Endothelial cell of umbilical vein (primary cell): ENCODE measurements around the gene PLCD1. TPM values are rescaled to one million over a fixed set of nuclear protein-coding genes. Genes with fewer than 3 reads are reported as not detected.

Source experiments
- BruUV-seq: library from RNA; stranded (reverse); fragments of 400-500 nt; replicated peaks from 2 replicates; lab custom pipeline; 2021; lab: Mats Ljungman, UMichigan
- CTCF ChIA-PET: fragments of 300-600, 350-600 bp; sonication (Branson Sonifier 250); formaldehyde crosslinking; loops from one replicate; lab custom pipeline; 2021; ENCODE audit warnings: antibody characterized with exemption, inconsistent platforms; lab: Charles Lee
- POLR2A ChIA-PET: fragments of 300-600, 350-600 bp; sonication (Branson Sonifier 250); formaldehyde crosslinking; loops from one replicate; lab custom pipeline; 2021; ENCODE audit warnings: antibody characterized with exemption, inconsistent platforms; lab: Charles Lee
- DNase-seq: peaks from one replicate; pipeline ENCODE4 v3.0.0-alpha.2; 2011; ENCODE audit warnings: low read depth, low spot score
- FAIRE-seq: peaks from 2 replicates; lab custom pipeline; 2011; peaks lifted over from hg19 to GRCh38; lab: Jason Lieb, UNC
- H2AFZ ChIP-seq: 2 replicates; pipeline ENCODE4 v1.6.0; 2012; ENCODE audit warnings: low read depth, low read length, control low read depth, inconsistent platforms
- H3K27ac ChIP-seq: 2 replicates; pipeline ENCODE4 v1.5.1; 2011; ENCODE audit warnings: low read depth, mild to moderate bottlenecking, control low read depth, low read length, moderate library complexity; ENCODE audit not compliant: insufficient read depth
- H3K27me3 ChIP-seq, 2 experiments: 2 replicates each; pipeline versions ENCODE4 v1.6.0 to v1.6.1; 2011; ENCODE audit warnings: low read length in 2 of 2, mixed read lengths in 1 of 2; ENCODE audit not compliant: control insufficient read depth in 2 of 2, insufficient read depth in 2 of 2
- H3K36me3 ChIP-seq, 2 experiments: 2 replicates in 1 of 2; 3 replicates in 1 of 2; pipeline ENCODE4 v1.5.1; 2011; ENCODE audit warnings: low read length in 2 of 2, mild to moderate bottlenecking in 1 of 2, moderate library complexity in 1 of 2; ENCODE audit not compliant: control insufficient read depth in 2 of 2, insufficient read depth in 2 of 2; ENCODE audit errors: extremely low read depth in 1 of 2
- H3K4me1 ChIP-seq: 3 replicates; pipeline ENCODE4 v1.5.1; 2011; ENCODE audit warnings: mild to moderate bottlenecking, low read length; ENCODE audit not compliant: control insufficient read depth, insufficient read depth; ENCODE audit errors: extremely low read depth
- H3K4me2 ChIP-seq: 2 replicates; pipeline ENCODE4 v1.6.1; 2011; ENCODE audit warnings: low read length, control low read depth, mixed read lengths; ENCODE audit not compliant: insufficient read depth
- H3K4me3 ChIP-seq, 3 experiments: fragments of 200-600 bp in 1 of 3; sonication (generic), shearing (Covaris generic) in 1 of 3; replicated peaks in 1 of 3; 2 replicates each; pipeline ENCODE4 v1.5.1; 2011 to 2016; ENCODE audit warnings: control low read depth in 3 of 3, low read length in 3 of 3, mild to moderate bottlenecking in 2 of 3, inconsistent platforms in 1 of 3, low read depth in 1 of 3, moderate library complexity in 1 of 3; ENCODE audit not compliant: insufficient read depth in 1 of 3
- H3K79me2 ChIP-seq: 2 replicates; pipeline ENCODE4 v1.6.0; 2012; ENCODE audit warnings: low read length, inconsistent platforms; ENCODE audit not compliant: control insufficient read depth, insufficient read depth
- H3K9ac ChIP-seq: replicated peaks from 2 replicates; pipeline ENCODE3; 2011; ENCODE audit warnings: low read length, control low read depth; ENCODE audit not compliant: insufficient read depth; ENCODE audit errors: extremely low read depth
- H3K9me1 ChIP-seq: replicated peaks from 3 replicates; pipeline ENCODE4 v1.6.0; 2011; ENCODE audit warnings: mild to moderate bottlenecking, low read length; ENCODE audit not compliant: control insufficient read depth, insufficient read depth; ENCODE audit errors: extremely low read depth
- H3K9me3 ChIP-seq: replicated peaks from 2 replicates; pipeline ENCODE4 v1.5.1; 2012; ENCODE audit warnings: low read length, inconsistent platforms; ENCODE audit not compliant: control insufficient read depth, insufficient read depth
- H4K20me1 ChIP-seq: replicated peaks from 2 replicates; pipeline ENCODE3; 2011; ENCODE audit warnings: mild to moderate bottlenecking, low read length; ENCODE audit not compliant: control insufficient read depth, insufficient read depth; ENCODE audit errors: extremely low read depth
- CTCF ChIP-seq, 2 donors: IDR thresholded peaks; 1 replicate in 1 of 2; 2 replicates in 1 of 2; pipeline ENCODE4 v1.5.1; 2011; ENCODE audit warnings: low read length in 2 of 2, mild to moderate bottlenecking in 2 of 2, moderate library complexity in 2 of 2, control low read depth in 1 of 2, inconsistent platforms in 1 of 2, low read depth in 1 of 2; ENCODE audit not compliant: insufficient read depth in 1 of 2; ENCODE audit errors: extremely low read depth in 1 of 2
- EZH2 ChIP-seq: IDR thresholded peaks from 2 replicates; pipeline ENCODE4 v1.6.1; 2012; ENCODE audit warnings: borderline replicate concordance, low read depth, mild to moderate bottlenecking, moderate library complexity, low read length, inconsistent platforms; ENCODE audit not compliant: severe bottlenecking
- MAX ChIP-seq: IDR thresholded peaks from 2 replicates; pipeline ENCODE4 v1.6.1; 2011; ENCODE audit not compliant: insufficient read depth, insufficient read length
- MYC ChIP-seq: IDR thresholded peaks from one replicate; pipeline ENCODE4 v1.6.1; 2011; ENCODE audit warnings: mild to moderate bottlenecking, low read depth, low read length
- POLR2A ChIP-seq: IDR thresholded peaks from 2 replicates; pipeline ENCODE4 v1.6.1; 2012; ENCODE audit warnings: low read depth, mild to moderate bottlenecking, control low read depth, low read length
- POLR2AphosphoS5 ChIP-seq: IDR thresholded peaks from 2 replicates; pipeline ENCODE4 v1.6.1; 2012; ENCODE audit warnings: low read depth, mild to moderate bottlenecking, control low read depth, low read length, moderate library complexity; ENCODE audit not compliant: insufficient read depth
- dilution Hi-C: fragments of 300-500 bp; cut with MboI; formaldehyde crosslinking; loops from one replicate; pipeline ENCODE4 v1.15.0; 2019; ENCODE audit warnings: low sequenced_read_pairs; ENCODE audit not compliant: extremely low pct_ligation_motif_present
- intact Hi-C: fragments of 100-400 bp; cut with micrococcal nuclease; formaldehyde crosslinking; loops from one replicate; pipeline ENCODE4 v1.10.0; 2022
- polyA plus RNA-seq, 4 experiments: library from polyadenylated mRNA; depleted of rRNA in 3 of 4; stranded (reverse) in 3 of 4; unstranded in 1 of 4; fragments of >200 nt; gene quantifications; 2 replicates each; pipeline versions ENCODE4 v1.2.1 to v1.2.3, GENCODE V29; 2011 to 2012; ENCODE audit warnings: missing spikeins in 1 of 4
- total RNA-seq: library from RNA; stranded (reverse); gene quantifications from 2 replicates; pipeline ENCODE4 v1.2.3, GENCODE V29; 2021

PLCD1 gene
- total and polyA plus RNA-seq, 2 donors (not counting 3 experiments of a cell fraction or from before 2014, with no cell fraction given) = 12.6 to 15.3 TPM

GRCh38 chr3:37993820-37994638 is 35.4 kb downstream of the PLCD1 start:
- Histone ChIP-seq H3K9me3 (no peaks in the 10 kb centered on the region), H2AFZ (peak overlapping the region; percentile 94), H3K27ac (peak overlapping the region; percentile 34), H4K20me1 (no peaks in the 10 kb centered on the region), H3K4me2 (peak overlapping the region; percentile 53), H3K36me3 (no peaks in the 10 kb centered on the region), H3K9ac (peak overlapping the region; percentile 35), H3K27me3 (no peaks in the 10 kb centered on the region), H3K4me3 (peak overlapping the region; percentile 14 to 67 (median 62)), H3K79me2 (no peaks in the 10 kb centered on the region), H3K9me1 (no peaks in the 10 kb centered on the region), H3K4me1 (peaks cover 15% of the 10 kb centered on the region)
- TSS peak; percentile 34 for BruUV-seq
- DNase-seq = peak; percentile 76
- POLR2A ChIA-PET = no interaction called here
- TF ChIP-seq POLR2A (peak; percentile 87), EZH2 (no peak), MAX (peak; percentile 64), CTCF (IDR thresholded peaks at IDR 0.05; ENCODE audit: extremely low read depth in 1 of 2, insufficient read depth in 1 of 2, low read depth in 1 of 2, low read length in 2 of 2) (peak; percentile 5 to 13), POLR2AphosphoS5 (peak; percentile 80), MYC (peak; percentile 80)
- FAIRE-seq = peak; percentile 94
- dilution Hi-C loops = no loop called here
- intact Hi-C loops = loop anchor here (1.0 kb wide), 2 partner anchors 20 to 139 kb away; no protein-coding TSS in a partner anchor
- CTCF ChIA-PET = interaction anchor here (0.8 to 1.2 kb wide), 5 partner anchors 9 to 138 kb away, joined by 3 to 7 read pairs (median 3); no protein-coding TSS in a partner anchor
